NB4 (cell line): ENCODE results near the gene LHX2.

Source experiments
- MAX ChIP-seq: IDR thresholded peaks from 2 replicates; pipeline ENCODE4 v1.6.1; 2011; ENCODE audit warnings: low read depth, low read length
- POLR2A ChIP-seq: IDR thresholded peaks from 2 replicates; pipeline ENCODE4 v1.6.1; 2011; ENCODE audit warnings: mild to moderate bottlenecking; ENCODE audit not compliant: insufficient read length; ENCODE audit errors: extremely low read depth
- TF ChIP-seq, protein P1 (sequence below): IDR thresholded peaks from one replicate; pipeline ENCODE4 v1.5.1; 2012; ENCODE audit warnings: low read depth, low read length

- TF ChIP-seq, protein P1, sequence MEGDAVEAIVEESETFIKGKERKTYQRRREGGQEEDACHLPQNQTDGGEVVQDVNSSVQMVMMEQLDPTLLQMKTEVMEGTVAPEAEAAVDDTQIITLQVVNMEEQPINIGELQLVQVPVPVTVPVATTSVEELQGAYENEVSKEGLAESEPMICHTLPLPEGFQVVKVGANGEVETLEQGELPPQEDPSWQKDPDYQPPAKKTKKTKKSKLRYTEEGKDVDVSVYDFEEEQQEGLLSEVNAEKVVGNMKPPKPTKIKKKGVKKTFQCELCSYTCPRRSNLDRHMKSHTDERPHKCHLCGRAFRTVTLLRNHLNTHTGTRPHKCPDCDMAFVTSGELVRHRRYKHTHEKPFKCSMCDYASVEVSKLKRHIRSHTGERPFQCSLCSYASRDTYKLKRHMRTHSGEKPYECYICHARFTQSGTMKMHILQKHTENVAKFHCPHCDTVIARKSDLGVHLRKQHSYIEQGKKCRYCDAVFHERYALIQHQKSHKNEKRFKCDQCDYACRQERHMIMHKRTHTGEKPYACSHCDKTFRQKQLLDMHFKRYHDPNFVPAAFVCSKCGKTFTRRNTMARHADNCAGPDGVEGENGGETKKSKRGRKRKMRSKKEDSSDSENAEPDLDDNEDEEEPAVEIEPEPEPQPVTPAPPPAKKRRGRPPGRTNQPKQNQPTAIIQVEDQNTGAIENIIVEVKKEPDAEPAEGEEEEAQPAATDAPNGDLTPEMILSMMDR = no peak
- TF ChIP-seq MAX (no peak), POLR2A (no peak)
Observed at GRCh38 chr9:124082622-124083021, 71.1 kb downstream of the LHX2 start.
